ENCODE results near the gene DKKL1.

Gene DKKL1

DNA sequence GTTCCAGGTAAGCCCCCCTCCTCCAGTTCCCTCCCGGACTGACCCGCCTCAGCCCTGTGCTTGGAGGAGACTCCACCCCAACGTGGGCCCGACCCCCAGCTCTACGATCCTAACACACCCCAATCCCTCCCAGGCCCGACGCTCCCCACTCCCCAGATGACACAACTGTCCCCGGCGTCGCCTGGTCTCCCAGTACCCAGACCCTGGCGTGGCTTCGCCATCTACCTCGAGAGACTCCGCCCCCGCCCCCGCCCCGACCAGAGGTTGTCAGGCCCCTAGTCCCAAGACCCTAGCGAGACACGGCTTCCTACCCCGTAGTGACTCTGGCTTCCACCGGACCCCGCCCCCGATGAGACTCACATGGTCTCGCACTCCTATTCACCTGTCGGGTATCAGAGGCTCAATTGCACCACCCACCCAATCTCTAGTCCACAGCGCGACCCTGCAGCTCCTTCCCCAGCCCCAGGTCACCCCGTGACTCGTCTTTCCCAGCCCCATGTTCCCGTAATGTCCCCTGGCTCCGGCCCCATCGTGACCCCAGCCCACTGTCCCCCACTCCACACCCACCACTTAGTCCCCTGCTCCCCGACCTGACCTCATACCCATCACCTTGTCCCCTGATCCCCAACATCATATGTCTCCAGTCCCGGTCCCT lies 25.5 kb upstream of the DKKL1 start:
- DNase-seq (ENCODE audit: low spot score) = no peak

DNA sequence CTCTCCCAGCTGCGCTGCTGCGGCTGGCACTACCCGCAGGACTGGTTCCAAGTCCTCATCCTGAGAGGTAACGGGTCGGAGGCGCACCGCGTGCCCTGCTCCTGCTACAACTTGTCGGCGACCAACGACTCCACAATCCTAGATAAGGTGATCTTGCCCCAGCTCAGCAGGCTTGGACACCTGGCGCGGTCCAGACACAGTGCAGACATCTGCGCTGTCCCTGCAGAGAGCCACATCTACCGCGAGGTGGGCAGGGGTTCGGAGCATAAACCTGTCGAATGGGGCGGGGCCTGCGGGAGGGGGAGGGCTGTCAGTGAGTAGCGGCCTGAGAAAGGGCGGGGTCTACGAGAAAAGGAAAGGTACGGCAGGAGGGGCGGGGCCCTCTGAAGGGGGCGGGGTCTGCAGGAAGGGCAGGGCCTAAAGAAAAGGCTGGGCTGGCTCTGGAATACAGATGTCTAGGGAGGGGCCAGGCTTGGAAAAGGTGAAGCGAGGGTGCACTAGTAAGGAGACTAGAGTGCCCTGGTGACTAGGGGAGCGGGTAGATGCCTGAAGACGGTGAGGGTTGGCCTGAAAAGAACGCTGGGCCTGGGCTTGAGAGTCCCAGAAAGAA lies 24.9 kb upstream of the DKKL1 start:
- no peak for DNase-seq (ENCODE audit: low spot score)

DNA sequence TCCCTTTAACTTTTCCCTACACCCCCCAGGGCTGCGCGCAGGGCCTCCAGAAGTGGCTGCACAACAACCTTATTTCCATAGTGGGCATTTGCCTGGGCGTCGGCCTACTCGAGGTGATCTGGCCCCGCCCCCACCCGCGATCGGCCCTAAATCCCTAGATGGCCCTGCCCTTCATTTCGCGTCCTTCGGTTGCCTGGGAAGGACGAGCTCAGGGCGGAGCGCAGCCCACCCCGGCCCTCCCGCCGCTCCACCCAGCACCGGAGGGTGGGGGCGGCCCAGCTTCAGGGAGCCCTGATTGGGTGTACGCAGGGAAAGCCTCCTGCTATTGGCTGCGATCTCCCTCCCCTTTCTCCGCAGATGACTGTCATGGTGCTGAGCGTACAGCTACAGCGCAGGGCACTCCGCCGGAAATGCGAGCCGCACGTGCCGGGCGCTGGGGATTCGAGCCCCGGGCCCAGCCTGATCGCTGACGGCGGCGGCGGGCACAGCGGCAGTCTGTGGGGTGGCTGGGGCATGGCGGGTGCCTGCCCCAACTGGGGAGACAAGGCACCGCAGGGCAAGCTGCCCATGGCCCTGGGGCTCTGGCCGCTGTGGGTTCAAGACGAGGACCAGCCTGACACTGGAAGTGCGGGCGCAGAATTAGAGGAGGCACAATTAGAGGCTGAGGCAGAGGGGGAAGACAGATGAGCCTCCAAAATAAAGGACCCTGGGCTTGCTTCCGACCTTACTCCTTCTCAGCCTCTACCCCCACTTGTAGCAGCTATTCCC lies 24.2 kb upstream of the DKKL1 start:
- peak; percentile 41 for DNase-seq (ENCODE audit: low spot score)

DNA sequence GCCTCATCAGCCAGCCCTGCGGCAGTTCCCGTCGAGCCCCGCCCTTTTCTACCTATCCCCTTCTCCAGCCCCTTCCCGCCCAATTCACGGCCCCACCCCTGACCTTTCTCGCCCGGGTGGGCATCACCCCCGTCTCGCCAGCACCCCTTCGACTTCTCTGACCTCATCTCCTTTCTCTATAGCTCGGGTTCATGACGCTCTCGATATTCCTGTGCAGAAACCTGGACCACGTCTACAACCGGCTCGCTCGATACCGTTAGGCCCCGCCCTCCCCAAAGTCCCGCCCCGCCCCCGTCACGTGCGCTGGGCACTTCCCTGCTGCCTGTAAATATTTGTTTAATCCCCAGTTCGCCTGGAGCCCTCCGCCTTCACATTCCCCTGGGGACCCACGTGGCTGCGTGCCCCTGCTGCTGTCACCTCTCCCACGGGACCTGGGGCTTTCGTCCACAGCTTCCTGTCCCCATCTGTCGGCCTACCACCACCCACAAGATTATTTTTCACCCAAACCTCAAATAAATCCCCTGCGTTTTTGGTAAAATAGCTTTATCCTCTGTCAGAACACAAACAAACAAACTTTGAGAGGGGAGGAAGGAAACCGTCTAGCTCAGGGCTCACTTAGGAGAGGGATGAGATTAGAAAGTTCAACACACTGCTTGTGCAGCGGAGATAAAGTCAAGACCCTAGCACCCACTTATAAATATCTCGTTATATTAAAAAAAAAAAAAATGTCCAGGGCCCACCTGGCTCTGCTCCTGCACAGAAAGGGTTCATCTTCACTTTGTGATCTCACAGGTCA lies 23.4 kb upstream of the DKKL1 start:
- no peak for DNase-seq (ENCODE audit: low spot score)

DNA sequence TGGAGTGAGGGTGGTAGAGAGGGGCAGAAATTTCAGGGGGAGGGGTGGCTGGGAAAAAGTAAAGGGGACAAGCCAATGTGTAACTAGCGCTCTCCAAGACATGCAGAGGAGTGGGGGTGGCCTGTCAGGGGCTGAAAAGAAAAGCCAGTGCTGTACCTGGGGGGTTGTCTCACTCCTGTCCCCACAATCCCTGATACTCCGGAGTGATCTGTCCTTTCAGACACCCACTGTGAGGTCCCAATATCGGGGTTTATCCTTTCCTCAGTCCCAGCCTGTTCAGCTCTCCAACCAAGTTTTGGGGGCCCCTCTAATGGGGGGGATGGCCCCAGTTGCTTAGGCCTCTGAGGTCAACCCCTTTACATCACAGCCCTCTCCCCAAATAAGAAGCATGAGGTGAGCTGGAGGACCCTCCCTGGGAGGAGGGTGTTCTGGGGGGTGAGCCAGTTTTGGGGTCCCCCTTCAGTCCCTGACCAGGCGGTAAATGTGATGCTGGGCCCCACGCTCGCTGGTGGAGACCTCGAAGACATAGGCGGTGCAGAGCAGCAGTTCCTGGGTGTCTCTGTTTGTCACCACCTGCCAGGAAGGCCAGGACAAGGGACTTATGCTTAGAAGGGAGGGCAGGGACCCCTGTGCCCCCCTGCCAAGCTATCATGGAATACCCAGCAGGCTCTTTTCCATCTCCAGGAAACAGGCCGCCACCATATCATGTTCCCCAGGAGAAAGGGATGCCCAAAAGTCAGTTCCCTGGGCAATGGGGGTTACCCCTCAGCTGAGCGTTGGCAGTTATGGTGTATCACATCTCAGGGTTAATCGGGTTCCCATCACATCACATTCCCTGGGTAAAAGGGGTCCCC lies 22.6 kb upstream of the DKKL1 start:
- DNase-seq (ENCODE audit: low spot score) = no peak

DNA sequence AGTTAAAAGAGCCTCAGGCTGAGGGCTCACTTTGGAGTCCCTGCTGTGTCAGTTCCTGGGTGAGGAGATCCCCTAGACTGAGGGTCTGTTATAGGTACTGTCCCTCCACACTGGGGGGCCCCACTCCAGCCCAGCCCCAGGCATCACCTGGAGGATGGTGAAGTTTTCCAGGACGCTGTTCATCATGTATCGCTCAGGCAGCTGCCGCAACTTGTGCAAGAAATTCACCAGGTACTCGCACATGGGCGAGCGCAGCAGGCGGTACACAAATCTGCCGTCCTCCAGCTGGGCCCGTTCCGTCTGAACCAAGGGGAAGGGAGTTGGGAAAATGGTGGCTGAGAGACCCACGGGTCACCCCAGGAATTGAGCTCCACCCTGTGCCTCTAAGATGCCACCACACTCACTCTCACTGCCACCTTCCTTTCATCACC lies 21.4 kb upstream of the DKKL1 start:
- DNase-seq (ENCODE audit: low spot score) = no peak

DNA sequence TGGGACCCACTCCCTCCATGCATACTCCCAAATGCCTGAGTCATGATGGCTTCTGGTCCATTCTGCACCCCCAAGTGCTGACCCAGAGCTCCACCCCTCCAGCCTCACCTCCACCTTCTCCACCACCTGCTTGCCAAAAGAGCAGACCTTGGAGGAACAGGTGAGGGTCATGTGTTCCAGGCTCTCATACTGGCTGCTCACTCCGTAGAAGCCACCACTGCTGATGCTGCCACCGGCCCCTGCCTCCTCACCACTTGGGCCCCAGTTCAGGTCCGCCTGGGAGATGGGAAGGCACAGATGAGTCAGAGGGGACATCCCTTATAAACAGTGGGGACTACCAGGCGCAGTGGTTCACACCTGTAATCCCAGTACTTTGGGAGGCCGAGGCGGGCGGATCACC lies 20.6 kb upstream of the DKKL1 start:
- DNase-seq (ENCODE audit: low spot score) = no peak

DNA sequence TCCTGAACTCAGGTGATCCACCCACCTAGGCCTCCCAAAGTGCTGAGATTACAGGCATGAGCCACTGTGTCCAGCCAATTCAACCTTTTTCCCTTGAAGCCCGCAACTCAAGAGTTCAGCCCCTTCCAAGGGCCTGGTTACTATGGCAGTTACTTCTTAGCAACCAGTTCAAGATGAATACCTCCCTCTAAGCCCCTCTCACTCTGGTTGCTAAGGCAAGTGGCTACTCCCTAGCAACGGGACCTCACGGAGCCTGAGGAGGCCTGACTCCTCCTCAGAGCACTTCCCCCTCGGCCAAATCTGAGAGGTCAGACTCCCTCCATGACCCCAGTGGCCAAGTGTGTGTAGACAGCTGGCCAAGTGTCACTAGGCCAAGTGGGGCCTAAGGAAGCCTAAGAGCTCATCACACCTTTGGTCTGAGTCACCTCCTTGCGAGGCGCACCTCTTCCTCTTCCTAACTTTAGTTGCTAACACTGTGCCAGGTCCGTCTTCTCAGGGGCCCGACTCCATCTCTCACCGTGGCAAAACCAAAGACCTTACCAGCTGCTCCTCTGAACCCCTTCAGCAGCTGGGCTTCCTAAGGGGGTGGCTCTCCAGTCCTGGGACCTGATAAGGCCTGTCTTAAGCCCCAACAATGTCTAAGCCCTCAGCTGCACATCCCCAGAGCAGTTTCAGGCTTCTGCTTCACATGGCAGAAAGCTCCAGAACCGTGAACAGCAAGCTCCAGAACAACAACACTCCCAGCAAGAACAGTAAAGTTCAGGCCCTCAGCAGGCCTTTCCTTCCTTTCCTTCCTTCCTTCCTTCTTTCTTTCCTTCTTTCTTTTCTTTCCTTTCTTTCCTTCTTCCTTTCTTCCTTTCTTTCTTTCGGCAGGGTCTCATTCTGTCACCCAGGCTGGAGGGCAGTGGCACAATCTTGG lies 18.9 kb upstream of the DKKL1 start:
- DNase-seq (ENCODE audit: low spot score) = no peak

DNA sequence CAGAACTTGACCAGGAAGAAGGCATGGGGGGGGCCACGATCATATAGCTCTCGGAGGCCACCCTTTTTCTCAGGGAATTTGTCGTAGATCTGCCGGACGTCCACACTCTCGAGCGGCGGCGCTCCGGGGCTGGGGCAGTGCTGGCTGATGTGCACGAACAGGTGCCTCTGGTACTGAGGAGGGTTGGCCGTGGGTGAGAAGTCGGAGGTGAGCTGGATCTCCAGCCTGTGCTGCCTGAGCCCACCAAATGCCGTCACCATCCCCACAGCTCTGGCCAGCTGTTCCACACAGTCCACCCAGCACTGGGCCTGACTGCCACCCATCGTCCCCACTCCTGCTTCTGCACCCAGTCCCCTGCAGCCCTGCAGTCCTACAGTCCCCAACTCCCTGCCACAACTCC lies 16.5 kb upstream of the DKKL1 start:
- no peak for DNase-seq (ENCODE audit: low spot score)

DNA sequence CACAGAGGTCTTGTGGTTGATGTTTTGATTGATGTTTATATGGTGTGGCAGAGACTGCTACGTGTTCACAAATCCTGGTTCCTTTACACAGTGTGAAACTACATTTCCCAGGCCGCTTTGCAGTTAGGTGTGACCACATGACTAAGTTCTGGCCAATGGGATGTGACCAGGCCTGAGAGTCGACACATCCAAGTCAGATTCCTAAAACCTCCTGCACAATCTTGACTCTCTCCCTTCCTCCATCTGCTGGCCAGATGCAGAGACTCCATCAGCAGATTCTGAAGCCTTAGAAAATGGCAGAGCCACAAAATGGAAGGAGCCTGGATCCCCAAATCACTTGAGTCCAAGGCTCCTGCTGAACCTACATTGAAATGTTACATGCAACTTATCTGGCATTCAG lies 15.8 kb upstream of the DKKL1 start:
- no peak for DNase-seq (ENCODE audit: low spot score)

DNA sequence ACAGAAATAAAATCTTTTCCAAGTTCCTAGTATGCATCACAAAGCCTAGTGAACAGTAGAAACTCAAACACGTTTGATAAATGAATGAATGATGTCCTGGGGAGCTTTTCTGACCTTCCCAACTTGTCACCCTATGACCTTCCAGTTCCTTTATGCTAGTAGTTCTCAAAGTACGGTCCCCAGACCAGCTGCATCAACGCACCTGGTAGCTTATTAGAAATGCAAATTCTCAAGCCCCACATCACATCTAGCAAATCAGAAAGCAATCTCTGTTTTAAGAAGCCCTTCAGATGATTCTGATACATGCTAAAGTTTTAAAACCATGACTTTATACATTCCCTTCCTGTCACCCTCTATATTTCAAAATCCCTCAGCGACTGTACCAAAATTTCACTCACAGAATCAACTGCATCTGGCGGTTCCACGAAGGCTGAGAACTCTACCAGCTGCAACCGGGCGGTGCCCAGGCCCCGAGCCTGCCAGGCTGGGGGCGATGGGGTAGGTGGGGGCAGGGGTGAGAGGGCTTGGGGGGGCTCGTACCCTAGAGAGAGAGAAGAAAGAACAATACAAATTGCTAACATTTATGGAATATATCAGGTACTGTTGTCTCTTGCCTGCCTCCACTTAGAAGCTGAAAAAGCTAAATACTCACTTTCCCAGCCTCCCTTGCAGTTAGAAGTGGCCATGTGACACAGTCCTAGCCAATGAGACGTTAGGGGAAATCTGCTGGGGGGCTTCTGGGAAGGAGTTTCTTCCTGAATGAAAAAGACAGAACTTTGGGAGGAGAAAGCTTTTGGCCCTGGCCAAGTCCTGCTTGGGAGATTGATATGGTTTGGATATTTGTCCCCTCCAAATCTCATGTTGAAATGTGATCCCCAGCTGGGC lies 15.1 kb upstream of the DKKL1 start:
- DNase-seq (ENCODE audit: low spot score) = no peak

DNA sequence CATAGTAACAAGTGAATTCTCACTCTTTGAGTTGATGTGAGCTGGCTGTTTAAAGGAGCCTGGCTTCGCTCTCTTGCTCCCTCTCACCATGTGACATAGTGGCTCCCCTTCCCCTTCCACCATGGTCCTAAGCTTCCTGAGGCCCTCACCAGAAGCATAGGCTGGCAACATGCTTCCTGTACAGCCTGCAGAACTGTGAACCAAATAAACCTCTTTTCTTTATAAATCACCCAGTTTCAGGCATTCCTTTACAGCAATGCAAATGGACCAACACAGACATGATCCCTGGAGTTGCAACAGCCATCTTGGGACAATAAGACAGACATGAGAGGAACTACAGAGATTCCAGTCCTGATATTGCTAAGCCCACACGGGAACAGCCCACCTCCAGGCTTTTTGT lies 14.1 kb upstream of the DKKL1 start:
- no peak for DNase-seq (ENCODE audit: low spot score)

DNA sequence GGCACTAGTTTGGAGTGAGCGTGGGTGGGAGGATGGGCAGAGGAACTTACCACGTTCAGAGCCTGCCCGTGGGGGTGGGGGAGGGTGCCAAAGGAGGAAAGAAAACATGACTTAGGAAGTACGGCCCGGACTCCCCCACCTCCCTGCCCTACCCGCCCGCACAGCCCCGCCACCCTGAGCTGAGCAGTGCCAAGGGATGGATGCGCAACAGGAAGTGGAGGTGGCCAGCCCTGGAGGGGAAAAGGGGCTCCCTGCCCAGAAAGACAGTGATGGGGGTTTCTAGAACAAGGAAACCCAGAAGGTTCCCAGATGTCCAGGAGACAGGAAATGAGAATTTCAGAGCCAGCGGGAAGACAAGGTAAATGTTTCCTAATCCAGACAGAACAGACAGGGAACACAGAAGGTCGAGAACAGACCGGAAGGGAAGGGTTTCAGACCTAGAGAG lies 7.7 kb upstream of the DKKL1 start:
- no peak for DNase-seq (ENCODE audit: low spot score)

DNA sequence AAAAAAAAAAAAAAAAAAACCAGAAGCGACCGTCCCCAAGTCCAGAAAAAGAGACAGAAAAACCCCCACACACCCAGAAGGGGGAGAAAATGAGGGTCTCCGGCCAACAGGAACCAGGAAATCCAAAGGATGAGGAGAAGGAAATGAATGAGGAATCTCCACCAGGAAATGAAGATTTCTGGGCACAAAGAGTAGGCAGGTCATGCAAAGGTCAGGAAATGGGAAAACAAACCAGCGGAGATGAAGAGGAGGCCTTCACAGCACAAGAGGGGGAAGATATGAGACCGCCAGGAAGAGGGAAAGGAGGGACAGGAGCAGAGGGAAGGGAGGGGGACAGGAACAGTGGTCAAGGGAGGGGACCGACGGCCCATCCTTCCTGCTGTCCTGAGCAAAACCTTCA lies 7.3 kb upstream of the DKKL1 start:
- no peak for DNase-seq (ENCODE audit: low spot score)

DNA sequence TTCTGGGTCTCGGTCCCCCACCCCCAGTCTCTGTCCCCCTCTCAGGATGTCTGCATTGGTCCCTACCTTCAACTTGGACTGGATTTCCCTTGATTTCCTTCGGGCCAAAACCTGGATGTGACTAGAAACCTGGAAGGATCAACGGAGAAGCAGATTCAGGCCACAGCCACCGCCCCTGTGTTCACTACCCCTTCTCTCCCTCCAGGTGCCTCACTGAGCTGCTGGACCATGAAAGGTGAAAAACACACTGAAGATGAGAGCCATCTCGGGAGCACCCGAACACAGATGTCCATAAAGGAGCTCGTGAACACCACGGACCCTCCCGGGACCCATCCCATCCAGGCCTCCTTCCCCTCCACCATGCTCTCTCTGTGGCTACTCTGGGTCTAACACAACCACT lies 6.5 kb upstream of the DKKL1 start:
- DNase-seq (ENCODE audit: low spot score) = no peak

DNA sequence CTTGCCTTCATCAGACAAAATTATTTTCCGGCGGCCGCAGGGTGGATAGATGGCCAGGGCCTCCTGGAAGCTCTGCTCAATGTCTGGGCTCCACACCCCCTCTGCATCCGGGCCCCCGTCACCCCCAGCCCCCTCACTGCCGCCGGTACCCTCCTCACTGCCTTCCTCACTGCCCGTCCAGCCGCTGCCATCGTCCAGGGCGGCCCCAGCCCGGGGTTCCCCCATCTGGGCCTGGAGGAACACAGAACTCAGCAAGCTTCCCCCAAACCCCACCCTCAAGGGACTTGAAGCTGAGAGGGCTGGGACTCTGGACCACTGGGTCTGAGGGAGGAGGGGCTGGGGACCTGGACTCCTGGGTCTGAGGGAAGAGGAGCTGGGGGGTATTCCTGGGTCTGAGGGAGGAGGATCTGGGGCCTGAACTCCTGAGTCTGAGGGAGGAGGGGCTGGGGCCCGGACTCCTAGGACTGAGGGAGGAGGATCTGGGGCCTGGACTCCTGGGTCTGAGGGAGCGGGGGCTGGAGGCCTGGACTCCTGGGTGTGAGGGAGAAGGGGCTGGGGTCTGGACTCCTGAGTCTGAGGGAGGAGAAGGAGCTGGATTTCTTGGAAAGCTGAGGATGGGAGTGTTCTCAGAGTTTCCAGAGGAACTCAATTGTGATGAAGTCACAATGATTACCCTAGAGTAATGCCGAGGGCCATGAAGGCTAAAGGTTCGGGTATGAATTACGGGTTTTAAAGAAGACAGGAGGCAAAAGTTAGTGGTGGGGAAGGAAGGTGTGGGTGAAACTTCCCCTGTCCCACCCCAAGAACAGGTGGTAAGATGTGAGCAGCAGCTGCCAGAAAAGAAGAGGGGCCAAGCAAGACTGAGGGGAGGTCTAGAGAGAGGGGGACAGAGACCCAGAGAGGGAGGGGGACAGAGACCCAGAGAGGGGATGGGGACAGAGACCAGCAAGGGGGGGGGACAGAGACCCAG lies 3.5 kb upstream of the DKKL1 start:
- no peak for DNase-seq (ENCODE audit: low spot score)

DNA sequence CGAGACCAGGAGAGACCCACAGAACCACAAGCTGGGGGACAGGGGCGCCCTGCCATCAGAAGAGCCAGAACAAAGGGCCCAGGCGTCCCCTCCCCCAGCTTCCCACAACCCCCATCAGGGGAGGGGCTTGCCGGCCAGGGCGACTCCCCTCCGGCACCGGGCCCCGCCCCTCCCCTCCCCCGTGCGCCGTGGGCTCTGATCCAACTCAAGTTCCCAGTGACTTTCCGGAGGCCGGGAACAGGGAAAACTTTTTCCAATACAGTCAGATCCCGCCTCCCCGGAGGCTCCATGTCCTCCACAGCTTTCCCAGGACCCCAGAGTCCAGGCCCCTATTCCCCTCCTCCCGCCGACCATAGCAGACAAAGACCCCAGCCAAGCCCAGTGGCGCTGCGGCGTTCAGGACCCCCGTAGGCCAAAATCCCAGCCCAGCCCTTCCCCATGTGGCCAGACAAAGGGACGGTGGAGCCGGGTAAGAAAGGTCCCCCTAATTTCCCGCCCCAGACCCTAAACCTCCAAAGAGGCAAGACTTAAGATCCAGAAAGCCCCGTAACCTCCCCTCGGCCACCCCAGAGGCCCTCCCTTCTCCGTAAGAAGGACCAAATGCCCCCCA lies 2.1 kb upstream of the DKKL1 start:
- DNase-seq (ENCODE audit: low spot score) = no peak
